HepG2 (cell line): Measurements from ENCODE around the gene CREBRF. TPM values are rescaled to one million over a fixed set of nuclear protein-coding genes. Genes with fewer than 3 reads are reported as not detected.

ENCODE experiments used
- ATAC-seq: fragments of 200-7000 bp; cut with Tn5 transposase; 3 replicates; pipeline ENCODE4 v1.9.1; 2020; ENCODE audit warnings: mild to moderate bottlenecking, moderate library complexity
- BruUV-seq: library from RNA; stranded (reverse); fragments of 400-500 nt; replicated peaks from 2 replicates; lab custom pipeline; 2021; lab: Mats Ljungman, UMichigan
- CTCF ChIA-PET: fragments of 300-600 bp; formaldehyde crosslinking; extraction: SDS; loops from one replicate; lab custom pipeline; 2021; ENCODE audit warnings: low total read pairs, inconsistent platforms, low intra/inter-chr PET ratio; lab: Yijun Ruan, JAX
- POLR2A ChIA-PET: fragments of 350-600 bp; sonication (Branson Sonifier 250); formaldehyde crosslinking; loops from one replicate; lab custom pipeline; 2020; ENCODE audit warnings: antibody characterized with exemption, inconsistent platforms; lab: Yijun Ruan, JAX
- DNase-seq: peaks from one replicate; pipeline ENCODE4 v3.0.0-alpha.2; 2015; ENCODE audit warnings: low spot score
- FAIRE-seq: peaks from 3 replicates; lab custom pipeline; 2011; peaks lifted over from hg19 to GRCh38; lab: Jason Lieb, UNC
- H2AFZ ChIP-seq: one replicate; pipeline ENCODE4 v1.6.1; 2011; ENCODE audit warnings: low read length, inconsistent platforms
- H3K27ac ChIP-seq: fragments of 300-600 bp; 3 replicates; pipeline ENCODE4 v1.8.0; 2011; ENCODE audit warnings: mixed run types, mild to moderate bottlenecking, mixed read lengths, low read length, inconsistent platforms; ENCODE audit not compliant: insufficient read depth; ENCODE audit errors: extremely low read length
- H3K27me3 ChIP-seq, 2 experiments: fragments of 200-600 bp in 1 of 2; 2 replicates in 1 of 2; 3 replicates in 1 of 2; pipeline versions ENCODE4 v1.6.0 to v1.8.0; 2011; ENCODE audit warnings: low read length in 2 of 2, mild to moderate bottlenecking in 2 of 2, moderate library complexity in 2 of 2, inconsistent platforms in 1 of 2; ENCODE audit not compliant: insufficient read depth in 2 of 2, control insufficient read depth in 1 of 2
- H3K36me3 ChIP-seq, 2 experiments: fragments of 200-600 bp in 1 of 2; replicated peaks in 1 of 2; 2 replicates in 1 of 2; 3 replicates in 1 of 2; pipeline versions ENCODE4 v1.5.1 to v1.8.0; 2011; ENCODE audit warnings: low read length in 2 of 2, inconsistent platforms in 1 of 2; ENCODE audit not compliant: insufficient read depth in 2 of 2, control insufficient read depth in 1 of 2
- H3K4me1 ChIP-seq: 2 replicates; pipeline ENCODE4 v1.5.1; 2012; ENCODE audit warnings: low read length, inconsistent platforms; ENCODE audit not compliant: insufficient read depth
- H3K4me2 ChIP-seq: 2 replicates; pipeline ENCODE4 v1.6.0; 2011; ENCODE audit warnings: low read depth, low read length, inconsistent platforms
- H3K4me3 ChIP-seq, 3 experiments: fragments of 200-600 bp in 1 of 3; sonication (generic), shearing (Covaris generic) in 1 of 3; replicated peaks in 1 of 3; 2 replicates each; pipeline ENCODE4 v1.5.1; 2011 to 2016; ENCODE audit warnings: low read length in 3 of 3, inconsistent platforms in 2 of 3, low read depth in 2 of 3, mild to moderate bottlenecking in 2 of 3, control low read depth in 1 of 3, mixed read lengths in 1 of 3; ENCODE audit not compliant: insufficient read depth in 1 of 3
- H3K79me2 ChIP-seq: one replicate; pipeline ENCODE4 v1.6.1; 2011; ENCODE audit warnings: low read length, inconsistent platforms; ENCODE audit not compliant: insufficient read depth
- H3K9ac ChIP-seq: 2 replicates; pipeline ENCODE4 v1.6.0; 2011; ENCODE audit warnings: mild to moderate bottlenecking, low read depth, low read length, inconsistent platforms; ENCODE audit not compliant: insufficient read depth
- H3K9me3 ChIP-seq: 2 replicates; pipeline ENCODE4 v1.5.1; 2012; ENCODE audit warnings: mild to moderate bottlenecking, low read length
- H4K20me1 ChIP-seq: 2 replicates; pipeline ENCODE4 v1.6.0; 2011; ENCODE audit warnings: inconsistent platforms, mild to moderate bottlenecking, low read length, moderate library complexity; ENCODE audit not compliant: insufficient read depth
- ATF1 ChIP-seq: IDR thresholded peaks from 2 replicates; pipeline ENCODE4 v1.6.1; 2016; ENCODE audit warnings: mild to moderate bottlenecking, control low read depth
- HNRNPL ChIP-seq: fragments of 200-400 bp; formaldehyde crosslinking; IDR thresholded peaks from 2 replicates; pipeline ENCODE4 v1.6.1; 2017; ENCODE audit warnings: mild to moderate bottlenecking, low read depth, low read length
- REXO4 ChIP-seq: sonication (generic); formaldehyde crosslinking; IDR thresholded peaks from 2 replicates; pipeline ENCODE4 v1.8.0; 2022; ENCODE audit warnings: missing genetic modification reagents, mild to moderate bottlenecking, borderline replicate concordance
- ZKSCAN5 ChIP-seq: sonication (generic); formaldehyde crosslinking; IDR thresholded peaks from 2 replicates; pipeline ENCODE4 v1.5.1; 2020; ENCODE audit warnings: mild to moderate bottlenecking, missing genetic modification reagents
- ZNF616 ChIP-seq: sonication (generic); formaldehyde crosslinking; IDR thresholded peaks from 2 replicates; pipeline ENCODE4 v1.5.0; 2020; ENCODE audit warnings: low read depth, mild to moderate bottlenecking, missing genetic modification reagents
- ZNF790 ChIP-seq: sonication (generic); formaldehyde crosslinking; IDR thresholded peaks from 2 replicates; pipeline ENCODE4 v1.8.0; 2022; ENCODE audit warnings: missing genetic modification reagents, mild to moderate bottlenecking, borderline replicate concordance
- WGBS: methylation state at CpG from one replicate; pipeline ENCODE4 v1.1.6; 2017; ENCODE audit warnings: low lambda C conversion rate; 5-methylcytosine and 5-hydroxymethylcytosine counted together
- in situ Hi-C: cut with HindIII; loops from 2 replicates; pipeline ENCODE4 v1.10.0; 2017; ENCODE audit warnings: low pct_unique_long_range_greater_than_20kb; ENCODE audit not compliant: extremely low pct_ligation_motif_present
- intact Hi-C: fragments of 100-400 bp; cut with micrococcal nuclease; formaldehyde crosslinking; loops from one replicate; pipeline ENCODE4 v1.10.0; 2022; ENCODE audit not compliant: unreplicated experiment
- polyA plus RNA-seq, 8 experiments: library from polyadenylated mRNA; depleted of rRNA in 3 of 8; stranded (reverse) in 7 of 8; unstranded in 1 of 8; fragments of >200 nt; fragmentation: Illumina TruSeq in 4 of 8; extraction: Trizol in 4 of 8; gene quantifications; 2 replicates each; pipeline versions ENCODE4 v1.2.1 to v1.2.3, GENCODE V29; 2011 to 2016; ENCODE audit warnings: low read depth in 4 of 8, missing spikeins in 1 of 8, mixed read lengths in 1 of 8; ENCODE audit not compliant: insufficient read depth in 1 of 8
- total RNA-seq, 5 experiments: library from RNA; depleted of rRNA; stranded (reverse); fragments of >200 nt; fragmentation: Illumina TruSeq; extraction: Trizol; gene quantifications; 2 replicates each; pipeline ENCODE4 v1.2.3, GENCODE V29; 2016; ENCODE audit warnings: low read depth in 1 of 5

CREBRF gene
- total and polyA plus RNA-seq, 2 of the 13 experiments (the other 11 are each of a cell fraction or from before 2014, with no cell fraction given): 4.5 to 10.2 TPM

GRCh38 chr5:173010021-173010420, 46.1 kb upstream of the CREBRF start:
- 89% methylated on average over 6 of the region's 6 CpGs for WGBS
- no peaks in the 10 kb centered on the region for H3K27me3 ChIP-seq
- FAIRE-seq: no peak
- H3K9ac ChIP-seq: no peak overlapping the region
- DNase-seq: no peak
- no peaks in the 10 kb centered on the region for H3K36me3 ChIP-seq
- intact Hi-C loops: loop anchor here (1.0 kb wide), 1 partner anchor 134 kb away; the partner anchor contains the start of gene BNIP1
- TF ChIP-seq ZKSCAN5 (CRISPR knock-in tag): no peak
- no peak for TF ChIP-seq HNRNPL
- TF ChIP-seq ATF1 (CRISPR knock-in tag): no peak
- TF ChIP-seq ZNF790 (CRISPR knock-in tag): no peak
- TF ChIP-seq REXO4 (CRISPR knock-in tag): no peak
- TF ChIP-seq ZNF616 (CRISPR knock-in tag): no peak
- H3K27ac ChIP-seq: no peak overlapping the region
- H3K4me3 ChIP-seq: no peak overlapping the region
- H3K4me2 ChIP-seq: no peak overlapping the region
- peaks cover 73% of the 10 kb centered on the region for H3K4me1 ChIP-seq
- H3K9me3 ChIP-seq: no peaks in the 10 kb centered on the region
- in situ Hi-C loops: no loop called here
- ChIA-PET CTCF (interaction anchor here (1.9 kb wide), 1 partner anchor 135 kb away, joined by 9 read pairs; the partner anchor contains the start of gene BNIP1), POLR2A (interaction anchor here (1.1 to 1.2 kb wide), 2 partner anchors 26 to 47 kb away, joined by 3 to 4 read pairs; partner anchors contain the start of gene ATP6V0E1)
- BruUV-seq: no TSS peak
- H3K79me2 ChIP-seq: peaks cover 51% of the 10 kb centered on the region
- no peak for ATAC-seq
- H2AFZ ChIP-seq: no peak overlapping the region
- H4K20me1 ChIP-seq: no peaks in the 10 kb centered on the region
